ENCODE data around the gene NFATC2. TPM values are rescaled to one million over a fixed set of nuclear protein-coding genes. Genes with fewer than 3 reads are reported as not detected.

The NFATC2 gene
- total RNA-seq, 1 experiment from 2014 or later, result 6.3 TPM

DNA sequence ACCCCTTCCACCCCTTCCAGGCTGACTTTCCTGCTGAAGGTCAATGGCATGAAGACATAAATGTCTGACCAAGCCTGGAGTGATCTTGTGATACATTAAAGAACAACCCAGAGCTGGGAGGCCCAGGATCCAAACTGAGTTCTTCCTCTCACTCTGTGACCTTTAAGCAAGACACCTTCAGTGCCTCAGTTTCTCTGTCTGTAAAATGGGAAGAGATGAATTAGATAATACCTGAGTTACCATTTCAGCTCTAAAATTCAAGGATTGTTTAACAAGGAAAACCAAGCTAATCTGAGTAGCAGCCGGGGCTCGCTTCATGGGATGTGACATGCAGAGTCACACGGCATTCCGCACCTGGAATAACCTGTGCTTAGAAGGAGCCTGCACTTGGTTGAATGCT lies 7.0 kb upstream of the NFATC2 start:
- no peaks in the 10 kb centered on the region for H3K4me1 ChIP-seq (replicated peaks; ENCODE audit: insufficient read depth)
- no peak for DNase-seq
- BruUV-seq (replicated peaks), result no TSS peak
- no peak for TF ChIP-seq CTCF (conservative IDR thresholded peaks at IDR 0.05)
- no peak for TF ChIP-seq EZH2 (IDR thresholded peaks at IDR 0.05; ENCODE audit: low read depth)
- ChIA-PET CTCF (no interaction called here), POLR2A (ENCODE audit: unreplicated experiment) (no interaction called here)
- no peak overlapping the region for H3K4me2 ChIP-seq
- H4K20me1 ChIP-seq (ENCODE audit: insufficient read depth), result no peaks in the 10 kb centered on the region
- H3K4me3 ChIP-seq, result no peak overlapping the region
- no peak overlapping the region for H2AFZ ChIP-seq
- H3K27ac ChIP-seq, result no peak overlapping the region
- no peaks in the 10 kb centered on the region for H3K9me2 ChIP-seq (ENCODE audit: insufficient read depth)
- no peaks in the 10 kb centered on the region for H3K36me3 ChIP-seq (ENCODE audit: low read depth)
- H3K27me3 ChIP-seq (ENCODE audit: insufficient read depth, low read depth), result peaks cover 44% of the 10 kb centered on the region
- no peaks in the 10 kb centered on the region for H3K9me3 ChIP-seq (ENCODE audit: insufficient read depth, low read depth)
- no peaks in the 10 kb centered on the region for H3K79me2 ChIP-seq (ENCODE audit: low read depth)
- intact Hi-C loops (cut with micrococcal nuclease; ENCODE audit: unreplicated experiment), result no loop called here
- H3F3A ChIP-seq (ENCODE audit: insufficient read depth, low read depth), result no peaks in the 10 kb centered on the region

DNA sequence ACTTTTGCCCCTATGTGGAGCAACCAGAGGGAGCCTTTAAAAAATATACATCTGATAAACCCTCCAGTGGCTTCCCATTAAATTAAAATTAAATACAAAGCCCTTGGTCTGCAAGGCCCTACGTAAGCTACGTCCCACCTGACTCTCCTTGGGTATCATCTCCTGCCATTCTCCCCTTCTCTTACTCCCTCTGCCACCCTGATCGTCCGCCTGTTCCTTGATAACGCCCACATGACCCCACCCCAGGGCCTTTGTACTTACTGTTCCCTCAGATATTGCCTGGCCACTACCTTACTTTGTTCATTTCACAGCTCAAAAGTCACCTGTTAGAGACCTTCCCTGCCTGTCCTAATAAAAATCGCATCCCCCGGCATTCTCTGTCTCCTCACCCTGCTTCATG lies 5.4 kb upstream of the NFATC2 start:
- ChIA-PET POLR2A (ENCODE audit: unreplicated experiment) (no interaction called here), CTCF (no interaction called here)
- no peak for DNase-seq
- H3K4me3 ChIP-seq, result no peak overlapping the region
- no peak overlapping the region for H3K4me2 ChIP-seq
- 0 out of 2 replicates have a peak, but pooled peaks cover 2% of the 10 kb centered on the region for H3K4me1 ChIP-seq (replicated peaks; ENCODE audit: insufficient read depth)
- no peaks in the 10 kb centered on the region for H3K9me2 ChIP-seq (ENCODE audit: insufficient read depth)
- H3K9me3 ChIP-seq (ENCODE audit: insufficient read depth, low read depth), result no peaks in the 10 kb centered on the region
- BruUV-seq (replicated peaks), result no TSS peak
- intact Hi-C loops (cut with micrococcal nuclease; ENCODE audit: unreplicated experiment), result no loop called here
- no peaks in the 10 kb centered on the region for H3K79me2 ChIP-seq (ENCODE audit: low read depth)
- H3K36me3 ChIP-seq (ENCODE audit: low read depth), result no peaks in the 10 kb centered on the region
- peaks cover 47% of the 10 kb centered on the region for H3K27me3 ChIP-seq (ENCODE audit: insufficient read depth, low read depth)
- no peak overlapping the region for H2AFZ ChIP-seq
- TF ChIP-seq EZH2 (IDR thresholded peaks at IDR 0.05; ENCODE audit: low read depth), result no peak
- TF ChIP-seq CTCF (conservative IDR thresholded peaks at IDR 0.05), result no peak
- no peaks in the 10 kb centered on the region for H3F3A ChIP-seq (ENCODE audit: insufficient read depth, low read depth)
- no peaks in the 10 kb centered on the region for H4K20me1 ChIP-seq (ENCODE audit: insufficient read depth)
- H3K27ac ChIP-seq, result no peak overlapping the region

- POLR2A ChIA-PET (ENCODE audit: unreplicated experiment), result no interaction called here
- Histone ChIP-seq H3K4me3 (no peak overlapping the region), H3F3A (ENCODE audit: insufficient read depth, low read depth) (peaks cover 7% of the 10 kb centered on the region; the same call in 1 of the 2 replicates), H3K27ac (no peak overlapping the region), H3K4me1 (replicated peaks; ENCODE audit: insufficient read depth) (peaks cover 12% of the 10 kb centered on the region), H4K20me1 (ENCODE audit: insufficient read depth) (no peaks in the 10 kb centered on the region), H3K9me3 (ENCODE audit: insufficient read depth, low read depth) (no peaks in the 10 kb centered on the region), H3K27me3 (ENCODE audit: insufficient read depth, low read depth) (peaks cover 47% of the 10 kb centered on the region), H3K79me2 (ENCODE audit: low read depth) (no peaks in the 10 kb centered on the region), H3K36me3 (ENCODE audit: low read depth) (no peaks in the 10 kb centered on the region), H3K9me2 (ENCODE audit: insufficient read depth) (no peaks in the 10 kb centered on the region), H3K4me2 (no peak overlapping the region), H2AFZ (no peak overlapping the region)
- intact Hi-C loops (cut with micrococcal nuclease; ENCODE audit: unreplicated experiment), result no loop called here
- DNase-seq, result no peak
- CTCF ChIA-PET, result no interaction called here
- BruUV-seq (replicated peaks), result no TSS peak
- no peak for TF ChIP-seq CTCF (conservative IDR thresholded peaks at IDR 0.05)
- TF ChIP-seq EZH2 (IDR thresholded peaks at IDR 0.05; ENCODE audit: low read depth), result no peak
Measured at GRCh38 chr20:51545515-51545914, 3.0 kb upstream of the NFATC2 start.

Measured in PC-9 (cell line).